Nephron progenitor cell (in vitro differentiated cells): ENCODE data around the gene UBR2.
"Not testable (repeated sequence)": the region's sequence is repeated elsewhere in the genome, so short reads cannot be mapped to it uniquely, and the experiment has no call there.

Source experiments
- DNase-seq: peaks from one replicate; pipeline ENCODE4 v3.0.0; 2021
- H3K27ac Mint-ChIP-seq: 2 replicates; pipeline ENCODE4 v1.8.0; 2021; ENCODE audit warnings: mild to moderate bottlenecking, moderate library complexity, mixed read lengths
- H3K27me3 Mint-ChIP-seq: 2 replicates; pipeline ENCODE4 v1.8.0; 2021; ENCODE audit warnings: mild to moderate bottlenecking, low read depth, mixed read lengths; ENCODE audit not compliant: poor library complexity
- H3K36me3 Mint-ChIP-seq: 2 replicates; pipeline ENCODE4 v1.8.0; 2021; ENCODE audit warnings: low read depth, mixed read lengths
- H3K4me1 Mint-ChIP-seq: 2 replicates; pipeline ENCODE4 v1.8.0; 2021; ENCODE audit warnings: mixed read lengths
- H3K4me3 Mint-ChIP-seq: 2 replicates; pipeline ENCODE4 v1.8.0; 2021; ENCODE audit warnings: mild to moderate bottlenecking, moderate library complexity, mixed read lengths
- H3K9me3 Mint-ChIP-seq: 2 replicates; pipeline ENCODE4 v1.8.0; 2021; ENCODE audit warnings: mild to moderate bottlenecking, moderate library complexity, mixed read lengths
- TF ChIP-seq, protein P1 (sequence below): fragments of 200-600 bp; sonication (generic); IDR thresholded peaks from 2 replicates; pipeline ENCODE4 v1.5.0; 2021; ENCODE audit warnings: antibody characterized with exemption

The UBR2 gene

DNA sequence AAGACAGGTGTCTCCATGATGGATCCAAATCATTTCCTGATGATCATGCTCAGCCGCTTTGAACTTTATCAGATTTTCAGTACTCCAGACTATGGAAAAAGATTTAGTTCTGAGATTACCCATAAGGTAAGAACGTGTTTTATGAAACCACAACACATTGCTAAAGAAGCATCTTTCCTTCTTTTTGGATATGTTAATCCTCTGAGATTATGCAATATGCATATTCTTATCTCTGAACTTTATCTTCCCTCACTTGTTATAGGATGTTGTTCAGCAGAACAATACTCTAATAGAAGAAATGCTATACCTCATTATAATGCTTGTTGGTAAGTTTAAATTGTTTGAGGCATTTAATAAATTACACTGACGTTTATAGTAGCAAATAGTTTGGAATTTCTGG lies 80.4 kb downstream of the UBR2 start:
- Mint-ChIP-seq H3K9me3 (no peaks in the 10 kb centered on the region), H3K27ac (no peak overlapping the region), H3K4me3 (no peak overlapping the region), H3K36me3 (peaks cover 54% of the 10 kb centered on the region), H3K27me3 (no peaks in the 10 kb centered on the region), H3K4me1 (no peaks in the 10 kb centered on the region)
- no peak for DNase-seq
- TF ChIP-seq, protein P1, sequence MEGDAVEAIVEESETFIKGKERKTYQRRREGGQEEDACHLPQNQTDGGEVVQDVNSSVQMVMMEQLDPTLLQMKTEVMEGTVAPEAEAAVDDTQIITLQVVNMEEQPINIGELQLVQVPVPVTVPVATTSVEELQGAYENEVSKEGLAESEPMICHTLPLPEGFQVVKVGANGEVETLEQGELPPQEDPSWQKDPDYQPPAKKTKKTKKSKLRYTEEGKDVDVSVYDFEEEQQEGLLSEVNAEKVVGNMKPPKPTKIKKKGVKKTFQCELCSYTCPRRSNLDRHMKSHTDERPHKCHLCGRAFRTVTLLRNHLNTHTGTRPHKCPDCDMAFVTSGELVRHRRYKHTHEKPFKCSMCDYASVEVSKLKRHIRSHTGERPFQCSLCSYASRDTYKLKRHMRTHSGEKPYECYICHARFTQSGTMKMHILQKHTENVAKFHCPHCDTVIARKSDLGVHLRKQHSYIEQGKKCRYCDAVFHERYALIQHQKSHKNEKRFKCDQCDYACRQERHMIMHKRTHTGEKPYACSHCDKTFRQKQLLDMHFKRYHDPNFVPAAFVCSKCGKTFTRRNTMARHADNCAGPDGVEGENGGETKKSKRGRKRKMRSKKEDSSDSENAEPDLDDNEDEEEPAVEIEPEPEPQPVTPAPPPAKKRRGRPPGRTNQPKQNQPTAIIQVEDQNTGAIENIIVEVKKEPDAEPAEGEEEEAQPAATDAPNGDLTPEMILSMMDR = no peak

DNA sequence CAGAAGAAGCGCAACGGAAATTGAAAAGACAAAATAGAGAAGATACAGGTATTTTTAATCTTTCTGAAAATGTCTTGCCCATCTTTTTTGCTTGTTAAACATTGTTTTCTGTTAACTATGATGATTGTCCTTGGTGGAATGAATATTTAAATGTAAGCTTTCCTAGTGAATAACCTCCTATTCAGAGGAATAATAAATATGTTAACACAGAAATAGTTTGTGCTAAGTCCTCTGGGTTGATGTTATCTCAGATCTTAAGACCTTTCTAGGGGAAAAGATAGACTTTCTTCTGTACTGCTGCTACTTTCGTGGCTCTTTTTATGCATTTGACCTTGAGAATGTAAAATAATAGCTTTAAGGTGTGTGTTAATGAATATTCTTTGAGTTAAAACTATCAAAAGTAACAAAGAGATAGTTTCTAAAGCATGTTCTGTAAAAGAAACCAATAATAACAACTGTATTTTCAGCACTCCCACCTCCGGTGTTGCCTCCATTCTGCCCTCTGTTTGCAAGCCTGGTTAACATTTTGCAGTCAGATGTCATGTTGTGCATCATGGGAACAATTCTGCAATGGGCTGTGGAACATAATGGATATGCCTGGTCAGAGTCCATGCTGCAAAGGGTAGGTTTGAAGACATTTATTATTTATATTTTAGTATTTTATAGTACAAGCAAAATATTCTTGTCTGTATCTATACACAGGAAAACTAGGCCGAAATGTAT lies 88.4 kb downstream of the UBR2 start:
- Mint-ChIP-seq H3K9me3 (no peaks in the 10 kb centered on the region), H3K4me1 (no peaks in the 10 kb centered on the region), H3K4me3 (no peak overlapping the region), H3K36me3 (peaks cover 50% of the 10 kb centered on the region), H3K27ac (no peak overlapping the region), H3K27me3 (no peaks in the 10 kb centered on the region)
- no peak for DNase-seq
- TF ChIP-seq, protein P1 = no peak

DNA sequence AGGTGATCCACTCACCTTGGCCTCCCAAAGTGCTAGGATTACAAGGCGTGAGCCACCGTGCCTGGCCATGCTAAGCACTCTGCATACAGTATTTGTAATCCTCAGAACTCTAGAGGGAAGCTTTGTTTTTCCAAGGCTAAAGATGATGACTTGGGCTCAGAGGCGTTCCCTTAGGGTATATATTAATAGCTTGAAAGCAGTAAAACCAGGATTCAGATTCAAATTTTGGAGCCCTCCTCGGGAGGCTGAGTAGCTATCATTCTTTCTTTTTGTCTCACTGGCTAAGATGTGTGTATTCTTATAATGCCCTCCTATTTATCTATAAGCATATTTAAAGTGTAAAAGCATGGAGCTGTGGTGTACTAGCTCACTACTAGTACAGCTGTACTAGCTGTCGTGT lies 90.0 kb downstream of the UBR2 start:
- TF ChIP-seq, protein P1 = no peak
- no peak for DNase-seq
- Mint-ChIP-seq H3K9me3 (no peaks in the 10 kb centered on the region), H3K27ac (no peak overlapping the region), H3K4me1 (no peaks in the 10 kb centered on the region), H3K27me3 (no peaks in the 10 kb centered on the region), H3K36me3 (peaks cover 51% of the 10 kb centered on the region), H3K4me3 (no peak overlapping the region)

DNA sequence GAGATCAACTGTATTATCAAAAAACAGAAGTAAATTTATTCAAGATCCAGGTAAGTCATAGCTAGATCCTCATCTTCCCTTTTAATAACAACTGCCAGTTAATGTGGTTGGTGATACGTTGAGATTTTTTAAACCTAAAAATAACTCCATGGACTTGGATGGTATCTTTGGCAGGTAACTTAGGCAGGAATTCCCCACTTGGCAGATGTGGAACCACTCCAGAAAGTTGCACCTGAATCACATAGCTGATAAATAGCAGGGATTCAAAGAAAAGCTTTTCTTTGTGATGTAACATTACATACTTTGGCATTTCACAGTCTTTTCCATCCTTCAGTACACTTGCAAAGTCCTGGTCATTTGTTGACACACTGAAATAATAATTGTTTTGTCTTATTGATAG lies 96.0 kb downstream of the UBR2 start:
- H3K36me3 Mint-ChIP-seq = peaks cover 60% of the 10 kb centered on the region
- peaks cover 5% of the 10 kb centered on the region for H3K4me1 Mint-ChIP-seq
- peak overlapping the region; percentile 60 for H3K27ac Mint-ChIP-seq
- no peak overlapping the region for H3K4me3 Mint-ChIP-seq
- TF ChIP-seq, protein P1 = no peak
- DNase-seq = no peak
- no peaks in the 10 kb centered on the region for H3K9me3 Mint-ChIP-seq
- H3K27me3 Mint-ChIP-seq = no peaks in the 10 kb centered on the region

DNA sequence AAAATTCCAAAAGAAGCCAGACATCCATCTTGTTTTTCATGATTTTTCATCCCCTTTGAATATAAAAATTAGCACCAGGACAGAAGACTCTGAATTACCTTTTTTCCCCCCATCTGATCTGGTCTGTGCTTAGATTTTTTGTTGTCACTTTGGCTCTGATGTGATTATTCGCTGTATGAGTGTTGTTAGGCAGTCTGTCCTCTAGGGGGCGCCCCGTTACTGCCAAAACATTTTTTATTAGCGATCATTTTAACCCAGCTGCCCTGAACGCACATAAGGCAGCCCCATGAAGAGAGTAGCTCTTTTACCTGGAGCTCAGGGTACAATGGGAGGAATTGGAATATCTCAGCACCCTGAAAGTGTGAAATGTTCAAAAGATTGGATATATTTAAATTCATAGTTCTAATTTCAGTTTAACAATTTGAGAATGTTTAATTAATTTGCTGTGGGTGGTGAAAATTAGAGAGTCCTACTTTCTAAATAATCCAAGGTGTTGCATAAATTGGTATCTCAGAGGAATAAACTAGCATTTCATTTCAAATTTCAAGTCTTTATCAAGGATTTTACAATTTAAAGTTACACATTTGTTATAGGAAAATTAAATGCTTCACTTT lies 97.8 kb downstream of the UBR2 start:
- Mint-ChIP-seq H3K27me3 (no peaks in the 10 kb centered on the region), H3K4me1 (peaks cover 5% of the 10 kb centered on the region), H3K4me3 (no peak overlapping the region), H3K9me3 (no peaks in the 10 kb centered on the region), H3K27ac (no peak overlapping the region), H3K36me3 (peaks cover 69% of the 10 kb centered on the region)
- TF ChIP-seq, protein P1 = peak; percentile 92
- DNase-seq = peak; percentile 84

DNA sequence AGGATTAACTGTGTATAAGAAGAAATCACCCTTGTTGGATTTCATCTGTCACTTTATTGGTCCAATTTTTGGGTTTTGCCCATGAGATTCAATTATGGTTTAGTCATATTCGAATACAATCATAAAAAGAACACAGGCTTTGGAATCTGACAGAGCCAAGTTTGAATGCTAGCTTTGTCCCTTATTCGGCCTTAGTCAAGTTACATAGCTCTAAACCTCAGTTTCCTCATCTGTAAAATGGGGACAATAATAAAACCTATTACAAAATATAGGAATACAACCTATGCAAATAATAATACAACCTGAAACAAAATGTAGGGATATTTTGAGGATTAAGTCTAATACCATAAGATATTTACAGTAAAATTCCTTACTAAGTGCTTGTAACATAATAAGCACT lies 100.9 kb downstream of the UBR2 start:
- Mint-ChIP-seq H3K27ac (no peak overlapping the region), H3K4me3 (no peak overlapping the region), H3K27me3 (no peaks in the 10 kb centered on the region), H3K9me3 (no peaks in the 10 kb centered on the region), H3K36me3 (peaks cover 59% of the 10 kb centered on the region), H3K4me1 (peaks cover 5% of the 10 kb centered on the region)
- TF ChIP-seq, protein P1 = no peak
- DNase-seq = no peak

DNA sequence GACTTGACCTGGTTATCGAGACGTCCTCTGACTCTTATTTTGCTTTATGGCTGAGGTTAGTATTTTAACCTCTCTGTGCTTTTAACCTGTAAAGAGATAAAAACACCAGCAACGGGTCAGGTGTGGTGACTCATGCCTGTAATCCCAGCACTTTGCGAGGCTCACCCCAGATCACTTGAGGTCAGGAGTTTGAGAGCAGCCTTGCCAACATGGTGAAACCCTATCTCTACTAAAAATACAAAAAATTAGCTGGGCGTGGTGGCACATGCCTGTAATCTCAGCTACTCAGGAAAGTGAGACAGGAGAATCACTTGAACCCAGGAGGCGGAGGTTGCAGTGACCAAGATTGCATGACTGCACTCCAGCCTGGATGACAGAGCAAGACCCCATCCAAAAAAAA lies 110.5 kb downstream of the UBR2 start:
- H3K4me3 Mint-ChIP-seq, H3K4me1 Mint-ChIP-seq, H3K9me3 Mint-ChIP-seq, DNase-seq, H3K27me3 Mint-ChIP-seq, H3K27ac Mint-ChIP-seq: not testable (repeated sequence)
- peaks cover 60% of the 10 kb centered on the region for H3K36me3 Mint-ChIP-seq
